Astrocyte (in vitro differentiated cells and primary cell): Measurements from ENCODE around the gene ZNF618. TPM values are rescaled to one million over a fixed set of nuclear protein-coding genes. Genes with fewer than 3 reads are reported as not detected.

Experiments used
- DNase-seq: peaks from one replicate; pipeline ENCODE4 v3.0.0-alpha.2; 2010; ENCODE audit warnings: low read depth
- FAIRE-seq: peaks from 2 replicates; lab custom pipeline; 2011; peaks lifted over from hg19 to GRCh38; lab: Jason Lieb, UNC
- H2AFZ ChIP-seq: 2 replicates; pipeline ENCODE4 v1.6.0; 2012; ENCODE audit warnings: low read depth, low read length, inconsistent platforms
- H3K27ac ChIP-seq: 2 replicates; pipeline ENCODE4 v1.5.1; 2011; ENCODE audit warnings: low read depth, low read length, inconsistent platforms
- H3K27me3 ChIP-seq: 2 replicates; pipeline ENCODE4 v1.6.0; 2011; ENCODE audit warnings: low read length, inconsistent platforms; ENCODE audit not compliant: insufficient read depth
- H3K36me3 ChIP-seq: 2 replicates; pipeline ENCODE4 v1.5.1; 2011; ENCODE audit warnings: low read length, inconsistent platforms; ENCODE audit not compliant: insufficient read depth
- H3K4me1 ChIP-seq: 2 replicates; pipeline ENCODE4 v1.5.1; 2011; ENCODE audit warnings: low read length, inconsistent platforms; ENCODE audit not compliant: insufficient read depth
- H3K4me2 ChIP-seq: 2 replicates; pipeline ENCODE4 v1.6.0; 2012; ENCODE audit warnings: low read length, inconsistent platforms
- H3K4me3 ChIP-seq: 2 replicates; pipeline ENCODE4 v1.5.1; 2011; ENCODE audit warnings: low read depth, mild to moderate bottlenecking, low read length, inconsistent platforms; ENCODE audit not compliant: insufficient read depth
- H3K79me2 ChIP-seq: 2 replicates; pipeline ENCODE4 v1.6.0; 2012; ENCODE audit warnings: mild to moderate bottlenecking, low read length, inconsistent platforms; ENCODE audit not compliant: insufficient read depth
- H3K9ac ChIP-seq: 2 replicates; pipeline ENCODE4 v1.6.0; 2012; ENCODE audit warnings: mild to moderate bottlenecking, low read length, inconsistent platforms
- H3K9me3 ChIP-seq: 2 replicates; pipeline ENCODE4 v1.5.1; 2012; ENCODE audit warnings: low read depth, mild to moderate bottlenecking, low read length, inconsistent platforms; ENCODE audit not compliant: insufficient read depth
- H4K20me1 ChIP-seq: 2 replicates; pipeline ENCODE4 v1.6.0; 2012; ENCODE audit warnings: low read length, inconsistent platforms; ENCODE audit not compliant: insufficient read depth
- H3K27ac Mint-ChIP-seq: one replicate; pipeline ENCODE4 v1.8.0; 2021; ENCODE audit warnings: mild to moderate bottlenecking, mixed read lengths; ENCODE audit not compliant: unreplicated experiment
- H3K27me3 Mint-ChIP-seq: one replicate; pipeline ENCODE4 v1.8.0; 2021; ENCODE audit warnings: low read depth, mixed read lengths; ENCODE audit not compliant: unreplicated experiment
- H3K36me3 Mint-ChIP-seq: one replicate; pipeline ENCODE4 v1.8.0; 2021; ENCODE audit warnings: low read depth, mixed read lengths; ENCODE audit not compliant: unreplicated experiment
- H3K4me1 Mint-ChIP-seq: one replicate; pipeline ENCODE4 v1.8.0; 2021; ENCODE audit warnings: low read depth, mixed read lengths; ENCODE audit not compliant: unreplicated experiment
- H3K4me3 Mint-ChIP-seq: one replicate; pipeline ENCODE4 v1.8.0; 2021; ENCODE audit warnings: mild to moderate bottlenecking, moderate library complexity, mixed read lengths; ENCODE audit not compliant: unreplicated experiment
- H3K9me3 Mint-ChIP-seq: one replicate; pipeline ENCODE4 v1.8.0; 2021; ENCODE audit warnings: mild to moderate bottlenecking, mixed read lengths; ENCODE audit not compliant: unreplicated experiment
- CTCF ChIP-seq: IDR thresholded peaks from 2 replicates; pipeline ENCODE4 v1.5.1; 2011; ENCODE audit warnings: low read depth, mild to moderate bottlenecking, inconsistent platforms, low read length, moderate library complexity; ENCODE audit not compliant: insufficient read depth
- EZH2 ChIP-seq: IDR thresholded peaks from 2 replicates; pipeline ENCODE4 v1.6.1; 2012; ENCODE audit warnings: mild to moderate bottlenecking, low read length, inconsistent platforms; ENCODE audit not compliant: insufficient read depth
- total RNA-seq: library from RNA; stranded (reverse); gene quantifications from 2 replicates; pipeline ENCODE4 v1.2.1, GENCODE V29; 2021

ZNF618 gene
- total RNA-seq, 1 donor from 2014 or later: 30.1 TPM

GRCh38 chr9:113928269-113928668 is 52.2 kb downstream of the ZNF618 start:
- H3K4me2 ChIP-seq: no peak overlapping the region
- Mint-ChIP-seq H3K27me3 (no peaks in the 10 kb centered on the region), H3K27ac (no peak overlapping the region), H3K4me1 (no peaks in the 10 kb centered on the region), H3K9me3 (peaks cover 5% of the 10 kb centered on the region), H3K4me3 (no peak overlapping the region), H3K36me3 (peaks cover 3% of the 10 kb centered on the region)
- H3K9me3 ChIP-seq: no peaks in the 10 kb centered on the region
- DNase-seq: no peak
- peaks cover 94% of the 10 kb centered on the region for H3K79me2 ChIP-seq
- no peak overlapping the region for H3K4me3 ChIP-seq
- peaks cover 56% of the 10 kb centered on the region for H4K20me1 ChIP-seq
- peaks cover 9% of the 10 kb centered on the region for H3K4me1 ChIP-seq
- H3K27me3 ChIP-seq: no peaks in the 10 kb centered on the region
- TF ChIP-seq EZH2 (no peak), CTCF (no peak)
- no peak for FAIRE-seq
- H3K36me3 ChIP-seq: no peaks in the 10 kb centered on the region
- H3K9ac ChIP-seq: no peak overlapping the region
- H2AFZ ChIP-seq: no peak overlapping the region
- no peak overlapping the region for H3K27ac ChIP-seq

GRCh38 chr9:113929634-113930389 is 53.7 kb downstream of the ZNF618 start:
- Mint-ChIP-seq H3K4me3 (no peak overlapping the region), H3K9me3 (peaks cover 5% of the 10 kb centered on the region), H3K27me3 (no peaks in the 10 kb centered on the region), H3K4me1 (no peaks in the 10 kb centered on the region), H3K36me3 (peaks cover 3% of the 10 kb centered on the region), H3K27ac (no peak overlapping the region)
- Histone ChIP-seq H3K4me2 (peak overlapping the region; percentile 41), H3K27me3 (no peaks in the 10 kb centered on the region), H4K20me1 (peaks cover 65% of the 10 kb centered on the region), H3K27ac (peak overlapping the region; percentile 33), H3K4me3 (no peak overlapping the region), H3K9me3 (no peaks in the 10 kb centered on the region), H3K36me3 (no peaks in the 10 kb centered on the region), H3K4me1 (peaks cover 9% of the 10 kb centered on the region), H3K79me2 (peaks cover 94% of the 10 kb centered on the region), H2AFZ (no peak overlapping the region), H3K9ac (no peak overlapping the region)
- DNase-seq (peak; percentile 86), FAIRE-seq (peak; percentile 56)
- no peak for TF ChIP-seq EZH2
- no peak for TF ChIP-seq CTCF

GRCh38 chr9:113930390-113930783 is 54.3 kb downstream of the ZNF618 start:
- Histone ChIP-seq H3K9me3 (no peaks in the 10 kb centered on the region), H3K36me3 (no peaks in the 10 kb centered on the region), H3K4me2 (peak overlapping the region; percentile 41), H4K20me1 (peaks cover 71% of the 10 kb centered on the region), H3K27me3 (no peaks in the 10 kb centered on the region), H3K4me1 (peaks cover 9% of the 10 kb centered on the region), H3K79me2 (peaks cover 94% of the 10 kb centered on the region), H3K27ac (no peak overlapping the region), H2AFZ (no peak overlapping the region), H3K9ac (no peak overlapping the region), H3K4me3 (no peak overlapping the region)
- Mint-ChIP-seq H3K4me1 (no peaks in the 10 kb centered on the region), H3K36me3 (peaks cover 3% of the 10 kb centered on the region), H3K4me3 (no peak overlapping the region), H3K27ac (no peak overlapping the region), H3K9me3 (peaks cover 5% of the 10 kb centered on the region), H3K27me3 (no peaks in the 10 kb centered on the region)
- DNase-seq: no peak
- TF ChIP-seq EZH2: no peak
- no peak for TF ChIP-seq CTCF
- FAIRE-seq: no peak
